HG03342 (cell line): ENCODE data around the gene GPR78.

Experiments
- ATAC-seq: cut with Tn5 transposase; IDR thresholded peaks from one replicate; pipeline ENCODE4 v1.9.1; 2021; ENCODE audit warnings: mild to moderate bottlenecking, moderate library complexity; ENCODE audit not compliant: unreplicated experiment

Gene GPR78

GRCh38 chr4:8545439-8545765 is 34.8 kb upstream of the GPR78 start:
- ATAC-seq, result no peak

- no peak for ATAC-seq
Measured at GRCh38 chr4:8546766-8547107, 33.5 kb upstream of the GPR78 start.

GRCh38 chr4:8547108-8547911 is 32.9 kb upstream of the GPR78 start:
- ATAC-seq, result no peak

GRCh38 chr4:8547912-8548730 is 32.1 kb upstream of the GPR78 start:
- no peak for ATAC-seq

- no peak for ATAC-seq
Measured at GRCh38 chr4:8548731-8549351, 31.4 kb upstream of the GPR78 start.

- no peak for ATAC-seq
Measured at GRCh38 chr4:8549352-8549931, 30.8 kb upstream of the GPR78 start.

- ATAC-seq, result no peak
Measured at GRCh38 chr4:8550691-8551090, 29.5 kb upstream of the GPR78 start.

- ATAC-seq, result no peak
Measured at GRCh38 chr4:8552024-8552423, 28.2 kb upstream of the GPR78 start.

- ATAC-seq, result no peak
Measured at GRCh38 chr4:8552581-8553205, 27.5 kb upstream of the GPR78 start.

GRCh38 chr4:8553216-8553615 is 27.0 kb upstream of the GPR78 start:
- ATAC-seq, result no peak

- no peak for ATAC-seq
Measured at GRCh38 chr4:8553991-8554405, 26.2 kb upstream of the GPR78 start.

GRCh38 chr4:8554555-8555100 is 25.6 kb upstream of the GPR78 start:
- ATAC-seq, result no peak

- ATAC-seq, result no peak
Measured at GRCh38 chr4:8555716-8556115, 24.5 kb upstream of the GPR78 start.

GRCh38 chr4:8556341-8557150 is 23.6 kb upstream of the GPR78 start:
- no peak for ATAC-seq

- no peak for ATAC-seq
Measured at GRCh38 chr4:8557151-8558076, 22.8 kb upstream of the GPR78 start.

GRCh38 chr4:8558080-8558960 is 21.9 kb upstream of the GPR78 start:
- no peak for ATAC-seq

- ATAC-seq, result no peak
Measured at GRCh38 chr4:8559011-8559410, 21.2 kb upstream of the GPR78 start.
